GM21529 (cell line): ENCODE results near the gene NR3C1.

ENCODE experiments used
- ATAC-seq: cut with Tn5 transposase; IDR thresholded peaks from one replicate; pipeline ENCODE4 v1.9.1; 2021; ENCODE audit not compliant: unreplicated experiment

Gene NR3C1

DNA sequence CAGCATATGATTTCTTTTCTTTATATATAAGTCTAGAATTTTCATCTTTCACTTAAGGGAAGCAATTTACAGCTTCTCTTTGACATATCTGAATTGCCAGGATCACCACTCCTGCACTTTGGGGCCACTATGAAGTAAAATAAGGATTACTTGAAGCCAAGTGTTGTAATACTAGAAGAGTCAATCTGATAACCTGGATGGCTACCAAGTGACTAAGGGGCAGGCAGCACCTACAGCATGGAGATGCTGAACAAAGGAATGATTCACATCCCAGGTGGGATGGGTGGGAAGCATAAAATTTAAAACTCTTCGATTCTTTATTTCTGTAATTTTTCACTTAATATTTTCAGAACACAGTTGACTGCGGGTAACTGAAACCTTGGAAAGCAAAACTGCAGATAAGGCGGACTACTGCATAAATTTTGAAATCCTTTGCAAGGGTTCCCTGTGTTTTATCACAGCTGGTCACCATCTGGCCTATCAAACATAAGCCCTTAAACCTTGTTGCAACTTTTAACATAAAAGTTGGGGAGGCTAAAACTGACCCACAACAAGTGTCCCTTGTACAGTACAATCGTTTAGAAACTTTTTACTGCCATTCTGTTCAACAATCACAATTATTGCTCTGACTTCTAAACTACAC is 31.2 kb downstream of the NR3C1 start:
- no peak for ATAC-seq

DNA sequence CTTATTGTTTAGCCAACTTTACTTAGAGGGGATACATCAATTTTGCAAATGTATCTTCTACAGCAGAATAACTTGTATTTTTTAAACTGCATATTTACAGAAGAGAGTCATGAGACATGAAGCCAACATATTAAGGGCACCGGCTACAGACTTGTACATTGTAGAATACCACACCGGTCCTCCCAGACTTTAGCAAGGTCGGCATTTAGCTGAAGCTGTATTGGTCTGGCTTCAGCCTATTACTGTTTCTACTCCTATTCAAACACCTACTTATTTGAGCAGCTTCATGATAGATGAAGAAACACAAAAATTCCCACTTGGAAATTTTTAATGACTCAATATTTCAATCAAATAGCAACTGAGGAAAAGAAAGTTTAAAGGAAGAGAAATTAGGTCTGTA is 33.0 kb downstream of the NR3C1 start:
- ATAC-seq: no peak

DNA sequence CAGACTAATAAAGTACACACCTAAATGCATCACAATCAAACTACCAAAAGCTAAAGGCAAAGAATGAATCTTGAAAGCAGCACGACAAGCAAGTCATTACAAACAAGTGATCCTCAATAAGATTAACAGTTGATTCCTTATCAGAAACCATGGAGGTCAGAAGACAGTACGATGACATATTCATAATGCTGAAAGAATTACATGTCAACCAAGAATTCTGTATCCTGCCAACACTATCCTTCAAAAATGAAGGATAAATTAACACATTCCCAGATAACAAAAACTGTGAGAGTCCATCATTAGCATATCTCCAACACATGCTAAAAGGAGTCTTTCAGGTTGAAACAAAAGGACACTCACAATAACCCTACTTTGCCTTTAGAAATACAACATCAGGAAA is 39.4 kb downstream of the NR3C1 start:
- no peak for ATAC-seq

DNA sequence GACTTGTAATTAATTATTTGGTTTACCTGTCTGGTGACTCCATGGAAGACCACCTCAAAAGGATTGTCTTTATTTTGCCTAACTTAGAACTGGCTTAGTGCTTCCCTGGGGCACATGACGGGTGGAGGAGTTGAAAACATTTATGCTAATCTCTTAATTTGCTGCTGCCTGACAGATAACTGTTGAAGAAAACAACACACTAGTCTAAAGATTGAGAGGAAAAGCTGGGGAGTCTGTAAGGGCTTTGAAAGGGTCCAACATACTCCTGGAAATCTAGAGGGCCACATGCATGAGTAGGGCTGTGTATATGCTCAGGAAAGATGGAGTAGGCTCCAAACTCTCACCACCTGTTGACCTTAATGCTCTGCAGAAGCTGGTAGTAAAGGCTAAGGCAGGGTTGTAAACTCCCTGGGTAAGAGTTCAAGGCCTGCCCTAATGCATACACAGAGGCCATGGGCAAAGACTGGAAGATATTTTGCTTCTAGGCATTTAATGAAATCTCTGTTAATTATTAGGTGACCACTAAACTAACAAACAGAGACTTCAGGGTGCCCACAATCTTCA is 40.7 kb downstream of the NR3C1 start:
- no peak for ATAC-seq

DNA sequence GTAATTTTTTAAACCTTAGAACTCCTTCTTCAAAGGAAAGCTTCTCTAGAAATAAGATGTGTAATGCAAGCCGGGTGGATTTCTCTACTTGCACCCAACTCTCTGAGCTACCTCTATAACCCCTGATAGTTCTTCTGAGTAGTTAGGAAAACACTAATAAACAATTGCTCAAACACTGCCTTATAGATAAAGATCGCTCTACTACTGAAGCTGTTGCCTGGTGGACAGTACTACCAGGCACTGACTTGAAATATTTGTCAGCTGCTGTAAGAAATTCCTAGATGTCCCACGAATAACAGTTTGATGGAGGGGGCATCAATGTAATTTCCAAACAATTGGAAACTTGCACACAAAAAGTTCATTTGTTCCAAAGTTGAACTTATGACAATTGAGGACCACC is 42.0 kb downstream of the NR3C1 start:
- no peak for ATAC-seq

DNA sequence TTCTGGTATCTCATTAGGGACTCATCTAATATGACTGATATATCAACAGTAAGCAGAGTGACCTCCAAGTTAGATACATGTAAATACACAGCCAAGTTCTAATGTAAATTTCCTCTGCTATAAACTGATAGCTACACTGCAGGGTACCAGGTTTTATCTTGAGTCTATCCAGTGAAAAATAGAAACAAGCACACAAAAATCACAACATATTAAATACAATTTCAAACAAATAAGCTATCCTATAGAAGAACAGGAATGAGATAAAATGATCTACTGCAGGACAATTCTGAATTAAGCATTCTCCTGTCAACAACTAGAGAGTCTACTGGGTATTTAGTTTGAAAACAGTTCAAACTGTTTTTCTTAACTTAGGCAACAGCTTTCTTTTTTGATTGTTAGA is 42.7 kb downstream of the NR3C1 start:
- no peak for ATAC-seq

DNA sequence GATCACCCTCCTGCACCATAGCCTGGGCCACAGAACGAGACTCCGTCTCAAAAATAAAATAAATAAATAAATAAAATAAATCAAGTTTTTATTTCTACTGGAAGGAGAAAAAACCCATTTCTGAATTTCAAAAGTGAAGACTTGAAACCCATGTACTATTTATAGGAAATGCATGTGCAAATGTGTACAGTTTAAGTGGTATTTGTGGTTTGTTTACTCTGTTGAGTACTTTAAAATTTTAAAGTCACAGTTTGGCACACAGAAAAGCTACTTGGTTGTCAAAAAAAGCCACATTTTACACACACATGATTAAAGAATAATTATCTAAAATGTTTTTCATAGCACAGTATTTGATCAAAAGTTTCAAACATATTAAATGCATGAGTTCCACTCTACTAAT is 43.6 kb downstream of the NR3C1 start:
- peak; percentile 40 for ATAC-seq

DNA sequence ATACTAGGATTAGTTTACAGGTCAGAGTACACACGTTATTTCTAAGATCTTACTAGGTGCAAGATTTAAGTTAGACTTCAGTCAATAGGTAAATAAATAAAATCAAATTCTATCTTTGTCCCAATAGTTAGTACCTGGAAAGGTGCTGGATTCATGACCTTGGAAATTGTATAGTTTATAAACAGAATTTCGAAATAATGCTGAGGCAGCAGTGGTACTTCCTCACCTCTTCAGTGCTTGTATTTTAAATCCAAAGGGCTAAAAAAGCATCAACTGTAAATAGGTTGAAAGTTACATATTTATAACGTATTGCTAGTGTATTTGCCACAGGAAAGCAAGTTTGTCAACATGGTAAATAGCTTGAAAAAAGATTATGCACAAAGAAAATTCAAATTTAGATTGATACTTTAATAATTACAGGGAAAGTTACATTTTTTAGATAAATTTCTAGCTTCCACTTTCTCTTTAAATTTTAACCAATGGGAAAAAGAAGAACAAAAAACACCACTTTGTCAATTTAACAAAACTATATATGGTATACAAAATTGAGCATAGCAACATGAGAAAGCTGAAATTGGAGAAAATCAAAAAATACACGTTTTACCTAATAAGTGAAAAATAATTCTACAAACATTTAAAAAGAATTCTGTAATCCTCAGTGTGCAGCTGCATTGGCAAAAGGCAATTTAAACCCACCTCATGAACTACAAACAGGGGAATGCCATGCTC is 46.5 kb downstream of the NR3C1 start:
- ATAC-seq: no peak

DNA sequence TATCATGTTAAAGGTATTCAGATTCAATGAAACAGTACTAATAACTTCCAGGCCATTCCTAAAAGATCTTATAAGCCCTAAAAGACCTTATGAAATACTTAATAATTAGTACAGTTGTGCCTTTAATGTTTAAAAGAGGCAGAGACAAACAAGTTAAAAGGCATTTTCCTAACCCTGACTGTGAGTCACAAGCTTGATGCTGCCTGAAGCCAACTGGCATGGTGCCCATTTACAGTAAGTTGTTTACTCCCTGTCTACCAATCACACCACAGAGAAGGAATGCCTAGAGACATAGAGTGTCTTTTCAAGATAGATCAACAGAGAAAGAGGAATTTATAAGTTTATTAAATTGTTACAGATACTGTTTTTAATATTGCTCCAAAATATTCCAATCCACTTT is 47.8 kb downstream of the NR3C1 start:
- peak; percentile 36 for ATAC-seq

DNA sequence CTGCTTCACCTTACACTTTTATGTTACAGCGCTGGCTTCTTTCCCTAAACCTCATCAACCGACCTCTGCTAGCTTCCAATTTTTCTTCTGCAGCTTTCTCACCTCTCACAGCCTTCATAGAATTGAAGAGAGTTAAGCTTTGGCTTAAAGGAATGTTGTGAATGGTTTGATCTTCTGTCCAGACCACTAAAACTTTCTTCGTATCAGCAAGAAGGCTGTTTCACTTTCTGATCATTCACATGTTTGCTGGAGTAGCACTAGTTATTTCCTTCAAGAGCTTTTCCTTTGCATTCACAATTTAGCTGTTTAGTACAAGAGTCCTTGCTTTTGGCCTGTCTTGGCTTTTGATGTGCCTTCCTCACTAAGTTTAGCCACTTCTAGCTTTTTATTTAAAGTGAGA is 49.5 kb downstream of the NR3C1 start:
- ATAC-seq: no peak

DNA sequence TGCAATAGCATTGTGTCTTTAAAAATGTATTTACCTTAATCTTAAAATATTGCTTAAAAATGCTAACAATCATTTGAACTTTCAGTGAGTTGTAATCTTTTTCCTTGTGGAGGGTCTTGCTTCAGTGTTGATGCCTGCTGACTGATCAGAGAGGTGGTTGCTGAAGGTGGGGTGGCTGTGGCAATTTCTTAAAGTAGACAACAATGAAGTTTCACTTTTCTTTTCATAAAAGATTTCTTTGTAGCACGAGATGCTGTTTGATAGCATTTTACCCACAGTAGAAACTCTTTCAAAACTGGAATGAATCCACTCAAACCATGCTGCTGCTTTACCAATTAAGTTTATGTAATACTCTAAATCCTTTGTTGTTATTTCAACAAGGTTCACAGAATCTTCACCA is 50.8 kb downstream of the NR3C1 start:
- ATAC-seq: no peak

DNA sequence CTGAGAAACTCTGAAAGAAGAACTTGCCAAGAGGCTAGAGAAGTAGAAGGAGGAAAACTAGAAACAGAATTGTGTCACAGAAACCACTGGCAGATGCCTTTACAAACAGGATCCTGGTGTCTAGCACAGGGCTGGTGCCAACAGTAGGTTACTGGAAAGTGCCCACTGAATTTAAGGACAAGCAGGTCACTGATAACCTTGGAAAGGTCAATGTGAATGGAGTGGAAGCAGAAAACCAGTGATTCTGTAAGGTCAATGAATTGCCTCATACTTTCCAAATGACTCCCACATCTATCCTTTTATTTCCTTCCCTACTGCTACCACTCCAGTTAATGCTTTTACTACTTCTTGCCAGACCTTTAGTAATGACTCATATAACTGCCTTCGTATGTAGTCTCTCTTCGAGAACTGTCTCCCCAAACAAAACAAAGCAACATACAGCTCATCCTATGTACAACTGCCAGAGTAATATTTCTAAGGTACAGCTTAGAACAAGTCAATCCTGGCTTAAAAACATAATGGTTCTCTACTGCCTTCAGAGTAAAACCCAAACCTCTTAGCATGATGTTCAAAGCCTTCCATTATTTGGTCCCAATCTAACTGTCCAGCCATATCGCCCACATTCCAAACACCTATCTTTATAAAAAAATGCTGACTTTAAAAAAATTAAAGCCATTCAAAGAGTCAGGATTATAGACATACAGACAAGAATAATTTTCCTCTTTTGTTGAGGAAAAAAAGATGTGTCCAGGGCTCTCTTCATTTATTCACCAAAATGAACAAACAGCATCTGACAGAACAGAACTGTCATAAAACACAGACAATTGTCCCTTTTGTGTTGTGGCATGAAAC is 52.5 kb downstream of the NR3C1 start:
- no peak for ATAC-seq

DNA sequence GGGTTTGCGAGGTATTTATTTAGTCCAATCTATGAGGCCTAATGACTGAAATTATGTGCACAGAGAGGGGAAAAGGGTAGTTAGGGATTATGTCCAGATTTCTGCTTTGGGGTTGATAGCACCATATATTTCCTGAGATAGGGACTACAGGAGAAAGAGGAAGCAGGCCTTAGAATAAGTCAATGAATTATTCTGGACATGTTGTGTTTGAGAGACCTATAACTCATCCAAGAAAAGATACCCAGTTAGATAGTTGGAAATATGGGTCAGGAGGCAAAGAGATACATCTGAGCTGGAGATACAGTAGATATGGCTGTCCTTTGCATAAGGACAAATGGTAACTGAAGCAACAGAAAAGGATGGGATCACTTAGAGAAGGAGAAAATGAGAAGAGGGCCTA is 53.1 kb downstream of the NR3C1 start:
- no peak for ATAC-seq

DNA sequence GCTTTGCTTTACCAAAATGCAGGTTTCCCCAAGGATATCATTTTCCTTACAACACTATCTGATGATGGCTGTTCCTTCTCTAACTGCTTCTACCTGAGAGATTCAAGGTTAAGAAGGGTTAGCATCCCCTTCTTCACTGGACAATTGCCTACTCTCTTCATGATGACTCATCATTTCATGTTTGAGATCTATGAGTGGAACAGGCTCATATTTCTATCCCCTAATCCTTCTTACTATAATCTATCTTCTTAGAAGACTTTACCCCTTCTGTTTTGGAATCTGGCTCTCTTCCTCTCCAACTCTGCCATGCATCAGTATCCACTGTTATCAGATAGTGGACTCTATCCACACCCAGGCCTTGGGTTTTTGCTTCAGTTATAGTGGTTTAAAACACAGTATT is 54.3 kb downstream of the NR3C1 start:
- ATAC-seq: no peak

DNA sequence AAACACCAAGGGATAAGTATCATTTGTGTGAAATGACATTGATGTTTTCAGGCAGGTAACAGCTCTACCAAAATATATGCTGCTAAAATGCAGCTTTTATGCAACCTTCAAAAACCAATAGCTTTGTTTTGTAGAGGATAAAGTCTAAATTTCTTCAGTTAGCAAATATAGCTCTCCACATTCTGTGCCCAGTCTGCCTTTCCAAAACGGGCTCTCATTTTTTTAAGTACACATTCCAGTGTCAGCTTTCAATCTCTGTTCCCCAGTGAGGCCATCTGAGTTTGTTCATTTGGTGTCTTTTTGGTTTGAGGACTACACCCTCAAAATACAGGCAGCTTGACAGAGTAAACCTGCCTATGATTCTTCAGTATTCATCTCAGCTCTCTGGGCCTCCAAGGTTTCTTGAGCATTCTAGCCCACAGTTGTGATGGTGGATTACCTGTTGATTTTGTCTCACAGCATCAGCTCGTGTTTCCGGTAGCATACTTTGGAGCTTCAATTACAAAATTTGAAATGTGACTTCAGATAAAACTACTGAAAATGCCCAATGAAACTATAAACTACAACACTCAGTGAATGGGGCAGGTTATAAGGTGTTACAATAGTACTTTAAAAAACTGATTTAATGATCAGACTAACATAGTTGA is 55.7 kb downstream of the NR3C1 start:
- no peak for ATAC-seq

DNA sequence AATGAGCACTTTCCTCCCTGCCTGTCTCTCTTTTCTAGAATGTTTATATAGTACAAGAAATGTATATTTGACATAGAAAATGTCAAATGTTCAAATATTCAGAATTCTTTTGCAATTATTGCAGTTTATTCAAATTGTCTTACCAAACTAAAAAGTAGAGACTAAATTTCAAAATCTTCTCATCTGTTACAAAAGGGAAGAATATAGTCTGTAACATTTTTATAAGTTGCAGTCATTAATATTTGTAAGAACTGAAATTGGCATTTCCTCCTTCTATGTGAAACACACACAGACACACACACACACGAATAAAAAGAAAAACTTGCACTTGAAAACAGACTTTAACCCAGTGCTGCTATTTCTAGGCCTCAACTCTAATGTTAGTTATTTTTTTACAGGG is 56.4 kb downstream of the NR3C1 start:
- ATAC-seq: no peak

DNA sequence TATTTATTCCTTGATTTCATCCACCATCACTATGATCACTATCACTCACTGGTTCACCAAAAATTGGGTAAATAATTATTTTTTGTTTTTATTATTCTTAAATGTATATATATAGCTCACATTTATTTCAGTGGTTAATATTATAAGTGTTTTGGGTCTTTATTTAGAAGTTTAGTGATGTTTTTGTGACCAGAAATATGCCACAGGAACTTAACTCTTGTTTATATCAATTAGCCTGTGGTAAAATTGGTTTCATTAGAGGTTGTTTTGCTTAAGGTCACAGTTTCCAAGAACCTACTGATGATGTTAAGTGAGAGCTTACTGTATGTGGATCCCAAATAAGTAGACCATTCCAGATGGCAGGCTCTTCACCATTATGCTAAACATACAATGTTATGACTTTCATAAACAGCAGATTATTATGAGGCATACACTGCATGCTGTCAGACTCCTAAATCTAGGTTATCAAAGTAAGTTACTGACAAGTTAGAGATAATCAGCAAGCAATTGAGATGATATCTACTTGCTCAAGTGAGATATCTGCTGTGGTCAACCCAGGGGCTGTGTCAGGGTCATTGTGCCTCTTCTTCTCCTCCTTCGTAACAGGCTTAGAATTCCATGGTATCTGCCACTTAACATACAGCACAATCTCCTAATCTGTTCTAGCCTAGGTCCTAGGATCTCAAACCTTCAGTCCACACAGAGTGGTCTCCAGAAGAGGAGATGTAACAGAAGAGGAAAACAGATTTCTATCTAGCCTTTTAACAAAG is 57.6 kb downstream of the NR3C1 start:
- ATAC-seq: no peak

DNA sequence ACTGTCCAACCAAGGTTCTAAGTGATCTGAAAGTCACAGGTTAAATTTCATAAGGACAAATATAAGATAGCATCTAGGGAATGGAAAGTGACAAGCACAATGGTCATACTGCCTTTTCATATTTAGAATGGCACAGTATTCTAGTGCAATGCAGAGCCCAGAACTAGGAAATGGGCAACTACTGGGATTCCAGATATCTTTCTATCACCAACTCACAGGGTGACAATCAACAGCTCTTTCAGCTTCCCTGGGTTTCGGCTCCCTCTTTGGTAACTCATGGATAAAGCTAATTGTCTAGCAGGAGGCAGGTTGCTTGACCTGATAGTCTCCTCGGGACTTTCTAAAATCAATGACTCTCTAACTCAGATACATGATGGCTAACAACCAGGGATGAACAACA is 60.4 kb downstream of the NR3C1 start:
- no peak for ATAC-seq

DNA sequence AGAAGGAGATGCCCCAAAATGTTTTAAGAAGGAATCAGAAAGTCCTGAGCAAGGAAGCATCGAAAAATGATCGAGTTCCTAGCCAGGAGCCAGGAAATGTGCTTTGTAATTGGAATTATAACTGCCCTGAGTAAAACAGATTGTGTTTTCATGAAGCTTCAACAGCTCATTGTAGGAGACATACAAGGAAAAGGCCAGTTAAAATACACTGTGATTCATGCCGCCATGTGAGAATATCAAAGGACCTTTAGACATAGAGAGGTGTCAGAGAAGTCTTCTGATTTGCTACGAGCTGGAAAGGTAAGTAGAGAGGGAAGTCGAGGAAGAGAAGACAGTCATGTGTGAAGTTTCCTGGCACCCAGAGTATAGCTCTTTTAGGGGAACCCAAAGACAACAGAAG is 60.9 kb downstream of the NR3C1 start:
- ATAC-seq: no peak

DNA sequence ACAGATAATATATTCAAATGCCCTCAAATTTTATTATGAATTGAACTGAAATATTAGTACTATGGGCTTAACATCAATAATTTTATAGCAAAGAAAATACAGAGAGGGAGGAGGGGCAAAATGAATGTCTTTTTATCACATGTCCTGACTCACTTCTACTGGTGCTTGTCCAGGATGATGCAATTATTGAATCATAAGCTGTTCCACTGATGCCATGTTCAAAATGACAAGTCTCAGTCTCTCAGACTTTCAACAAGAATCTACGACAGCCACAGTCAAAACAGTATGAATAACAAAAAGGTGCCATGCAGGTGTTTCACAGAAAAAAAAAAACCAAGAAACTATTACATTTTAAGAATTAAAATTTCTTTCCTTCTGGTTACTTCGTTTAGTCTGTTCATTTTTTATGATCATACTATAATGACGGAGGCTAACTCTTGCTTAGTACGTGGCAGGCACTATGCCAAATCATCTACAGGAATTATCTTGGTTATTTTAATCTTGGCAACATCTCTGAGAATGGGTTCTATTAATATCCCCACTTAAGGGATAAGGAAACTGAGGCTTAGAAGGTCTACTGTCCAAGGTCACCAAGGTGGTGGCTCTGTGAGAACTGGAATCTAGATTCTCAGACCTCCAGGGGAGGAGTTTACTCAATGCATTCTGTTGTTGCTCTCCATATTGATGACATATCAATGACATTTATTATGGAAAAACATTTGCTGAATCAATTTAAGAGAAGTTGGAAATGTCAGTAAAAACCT is 61.5 kb downstream of the NR3C1 start:
- ATAC-seq: no peak
